Heart right ventricle (tissue), 16 donors: ENCODE measurements around the gene SLC52A1. TPM values are rescaled to one million over a fixed set of nuclear protein-coding genes. Genes with fewer than 3 reads are reported as not detected.

Source experiments
- ATAC-seq, 8 donors: fragments of 200-7000 bp; cut with Tn5 transposase; one replicate each; pipeline ENCODE4 v1.9.1; 2020; ENCODE audit warnings: mild to moderate bottlenecking in 8 of 8, moderate library complexity in 8 of 8, moderate number of reproducible peaks in 1 of 8
- DNase-seq, 2 donors: peaks; one replicate each; pipeline ENCODE4 v3.0.0-alpha.2; 2020
- H3K27ac ChIP-seq, 10 donors: fragments of 200-600 bp; sonication (generic) in 2 of 10; one replicate each; pipeline versions ENCODE4 v1.5.0 to v1.8.0; 2020 to 2022; ENCODE audit warnings: mild to moderate bottlenecking in 3 of 10
- H3K27me3 ChIP-seq, 7 donors: fragments of 200-600 bp; one replicate each; pipeline ENCODE4 v1.8.0; 2021 to 2022; ENCODE audit warnings: mild to moderate bottlenecking in 2 of 7
- H3K36me3 ChIP-seq, 9 donors: fragments of 200-600 bp; sonication (generic) in 1 of 9; one replicate each; pipeline versions ENCODE4 v1.5.0 to v1.8.0; 2020 to 2022; ENCODE audit warnings: mild to moderate bottlenecking in 2 of 9
- H3K4me1 ChIP-seq, 9 donors: fragments of 200-600 bp; sonication (generic) in 1 of 9; one replicate each; pipeline versions ENCODE4 v1.5.0 to v1.8.0; 2020 to 2022; ENCODE audit warnings: mild to moderate bottlenecking in 4 of 9
- H3K4me3 ChIP-seq, 10 donors: fragments of 200-600 bp; sonication (generic) in 2 of 10; one replicate each; pipeline versions ENCODE4 v1.5.0 to v1.8.0; 2020 to 2022; ENCODE audit warnings: mild to moderate bottlenecking in 7 of 10, moderate library complexity in 2 of 10
- H3K9me3 ChIP-seq, 11 donors: fragments of 200-600 bp in 10 of 11; sonication (generic) in 2 of 11; one replicate each; pipeline versions ENCODE4 v1.5.0 to v1.8.0; 2013 to 2022; ENCODE audit warnings: mild to moderate bottlenecking in 2 of 11, control low read depth in 1 of 11, moderate library complexity in 1 of 11
- CTCF ChIP-seq, 9 donors: fragments of 200-600 bp; sonication (generic) in 2 of 9; IDR thresholded peaks; one replicate each; pipeline versions ENCODE4 v1.5.0 to v1.8.0; 2021 to 2022; ENCODE audit warnings: antibody characterized with exemption in 9 of 9, mild to moderate bottlenecking in 5 of 9, moderate library complexity in 1 of 9
- WGBS, 2 donors: extraction: QIAGEN DNeasy Blood & Tissue Kit; methylation state at CpG; one replicate each; pipeline ENCODE4 v1.1.7; 2013; ENCODE audit warnings: inconsistent platforms in 1 of 2; 5-methylcytosine and 5-hydroxymethylcytosine counted together
- intact Hi-C, 10 donors: fragments of 100-400 bp; cut with DNase I; formaldehyde crosslinking; loops; one replicate each; pipeline versions ENCODE4 v1.11.1 to v1.14.2; 2022
- polyA plus RNA-seq, 2 donors: library from polyadenylated mRNA; stranded (reverse); fragments of 200-250 nt; gene quantifications; one replicate each; pipeline ENCODE4 v1.2.3, GENCODE V29; 2013
- total RNA-seq, 10 donors: library from RNA; stranded (reverse); fragmentation: NEBNext Ultra II Directional in 3 of 10; extraction: Animal tissue kit (Norgen Biotek cat#: 25700) in 3 of 10; gene quantifications; one replicate each; pipeline versions ENCODE4 v1.2.1 to v1.2.4, GENCODE V29; 2021 to 2023
- donor health status: Arrhythmogenic right ventricular cardiomyopathy.
- donor health status: ischemic (EF 13 %, LVEDD 7.1; RV severe dilation, severe dysfunction).
- donor health status: healthy with polysubstance abuse.
- donor health status: DM: no; HTN: yes; CAD: no.
- donor health status: DM: no; HTN: no; CAD: no.
- donor health status: ischemic (EF 25% LVEDD 6.9; RV normal size, moderate dysfunction).
- donor health status: ischemic (EF 25% LVEDD 5.7; RV mildly dilated, moderate dysfunction).
- donor health status: healthy.
- donor health status: DM: yes; HTN: yes; CAD: no.
- donor health status: Ischemic cardiomyopathy.
- donor health status: ischemic (EF 35%, LVEDD 5.7; RV mildly dilated, moderate dysfunction).
- donor health status: nonischemic (EF 11% LVEDD 7.7; RV severe dilation, severe dysfunction).
- donor health status: DM: yes; HTN: yes; CAD: no.
- donor health status: PGD.
- donor health status: ischemic (EF 29% LVEDD 5.4; RV normal size, mild dysfunction).
- donor health status: nonischemic (EF 23%, LVEDD 6.1; RV moderate dilation, normal function).

Gene SLC52A1
- total and polyA plus RNA-seq, 12 donors, result 0.11 to 0.14 (median 0.12) TPM; not detected in 9

- Histone ChIP-seq H3K4me3 (no peak overlapping the region), H3K9me3 (no peaks in the 10 kb centered on the region), H3K27me3 (no peaks in the 10 kb centered on the region), H3K4me1 (peaks cover 0 to 12% (median 0%) of the 10 kb centered on the region in 9 donors), H3K36me3 (peaks cover 0 to 80% (median 54%) of the 10 kb centered on the region in 9 donors), H3K27ac (no peak overlapping the region)
- 91 to 94% methylated on average over 30 of the region's 30 CpGs for WGBS, 2 donors
- ATAC-seq, result no peak
- TF ChIP-seq CTCF (IDR thresholded peaks at IDR 0.05), result no peak
- intact Hi-C loops, result no loop called here
- DNase-seq, result no peak
Measured at GRCh38 chr17:5022171-5022711, 13.0 kb downstream of the SLC52A1 start.

GRCh38 chr17:5020502-5021023, 14.7 kb downstream of the SLC52A1 start:
- peaks cover 0 to 15% (median 0%) of the 10 kb centered on the region in 9 donors for H3K4me1 ChIP-seq
- no peak for DNase-seq
- intact Hi-C loops, result no loop called here
- no peaks in the 10 kb centered on the region for H3K27me3 ChIP-seq
- ATAC-seq, result no peak
- no peak overlapping the region for H3K27ac ChIP-seq
- peaks cover 0 to 96% (median 69%) of the 10 kb centered on the region in 9 donors for H3K36me3 ChIP-seq
- no peaks in the 10 kb centered on the region for H3K9me3 ChIP-seq
- 82% methylated on average over 20 of the region's 20 CpGs for WGBS, 2 donors
- no peak for TF ChIP-seq CTCF (IDR thresholded peaks at IDR 0.05)
- no peak overlapping the region for H3K4me3 ChIP-seq

GRCh38 chr17:5019475-5019956, 15.7 kb downstream of the SLC52A1 start:
- Histone ChIP-seq H3K4me3 (no peak overlapping the region), H3K27me3 (no peaks in the 10 kb centered on the region), H3K36me3 (peaks cover 0 to 100% (median 79%) of the 10 kb centered on the region in 9 donors), H3K27ac (no peak overlapping the region), H3K4me1 (peaks cover 0 to 15% (median 0%) of the 10 kb centered on the region in 9 donors), H3K9me3 (no peaks in the 10 kb centered on the region)
- TF ChIP-seq CTCF (IDR thresholded peaks at IDR 0.05), result no peak
- ATAC-seq (no peak), DNase-seq (no peak)
- 28 to 62% methylated on average over 1 of the region's 1 CpG for WGBS, 2 donors
- intact Hi-C loops, result no loop called here

GRCh38 chr17:5014357-5014756, 20.9 kb downstream of the SLC52A1 start:
- no peak for TF ChIP-seq CTCF (IDR thresholded peaks at IDR 0.05)
- Histone ChIP-seq H3K27ac (no peak overlapping the region), H3K4me1 (peaks cover 0 to 6% (median 0%) of the 10 kb centered on the region in 9 donors), H3K27me3 (no peaks in the 10 kb centered on the region), H3K9me3 (no peaks in the 10 kb centered on the region), H3K4me3 (no peak overlapping the region), H3K36me3 (peaks cover 5 to 100% (median 67%) of the 10 kb centered on the region in 9 donors)
- DNase-seq, result no peak
- intact Hi-C loops, result no loop called here
- 83 to 84% methylated on average over 4 of the region's 4 CpGs for WGBS, 2 donors
- ATAC-seq, result peak in 1 of 8 donors; percentile 7
